Measurements from ENCODE around the gene CHRND. TPM values are rescaled to one million over a fixed set of nuclear protein-coding genes. Genes with fewer than 3 reads are reported as not detected.
A peak's percentile ranks its signal among the peaks of the same experiment; 100 is the strongest.

Gene CHRND
- polyA plus RNA-seq, 1 donor from 2014 or later = not detected

- Histone ChIP-seq H2AFZ (ENCODE audit: low read depth, low read length) (no peak overlapping the region), H3F3A (ENCODE audit: insufficient read depth, low read length, poor library complexity, severe bottlenecking) (no peaks in the 10 kb centered on the region), H3K9me3 (ENCODE audit: low read length) (no peaks in the 10 kb centered on the region), H4K20me1 (ENCODE audit: insufficient read depth) (no peaks in the 10 kb centered on the region), H3K4me2 (ENCODE audit: low read length) (no peak overlapping the region), H3K27me3 (ENCODE audit: insufficient read depth, low read depth, low read length) (no peaks in the 10 kb centered on the region), H3K9me2 (ENCODE audit: insufficient read depth, low read length) (no peaks in the 10 kb centered on the region), H3K27ac (ENCODE audit: low read length) (peak overlapping the region; percentile 72), H3K79me2 (replicated peaks; ENCODE audit: insufficient read depth, low read length) (no peaks in the 10 kb centered on the region), H3K4me3 (ENCODE audit: low read length) (no peak overlapping the region), H3K36me3 (ENCODE audit: insufficient read depth, low read length) (no peaks in the 10 kb centered on the region), H3K9ac (ENCODE audit: low read length) (peak overlapping the region; percentile 42)
- TF ChIP-seq REST (IDR thresholded peaks at IDR 0.05; ENCODE audit: borderline replicate concordance) (no peak), EP300 (conservative IDR thresholded peaks at IDR 0.05; ENCODE audit: poor library complexity, severe bottlenecking) (no peak), CTCF (IDR thresholded peaks at IDR 0.05; ENCODE audit: poor library complexity, severe bottlenecking) (no peak), SMC3 (conservative IDR thresholded peaks at IDR 0.05; ENCODE audit: poor library complexity) (no peak), POLR2AphosphoS5 (IDR thresholded peaks at IDR 0.05) (no peak), EZH2 (IDR thresholded peaks at IDR 0.05; ENCODE audit: borderline replicate concordance, insufficient read depth, low read length, poor library complexity, severe bottlenecking) (no peak)
Measured at GRCh38 chr2:232511336-232511890, 14.5 kb upstream of the CHRND start.

- no peaks in the 10 kb centered on the region for H3K9me3 ChIP-seq (ENCODE audit: low read length)
- no peaks in the 10 kb centered on the region for H3K27me3 ChIP-seq (ENCODE audit: insufficient read depth, low read depth, low read length)
- H3K9me2 ChIP-seq (ENCODE audit: insufficient read depth, low read length) = no peaks in the 10 kb centered on the region
- no peak overlapping the region for H3K4me2 ChIP-seq (ENCODE audit: low read length)
- peak overlapping the region; percentile 42 for H3K9ac ChIP-seq (ENCODE audit: low read length)
- peak overlapping the region; percentile 39 for H3K4me3 ChIP-seq (ENCODE audit: low read length)
- no peak overlapping the region for H2AFZ ChIP-seq (ENCODE audit: low read depth, low read length)
- H3F3A ChIP-seq (ENCODE audit: insufficient read depth, low read length, poor library complexity, severe bottlenecking) = no peaks in the 10 kb centered on the region
- no peaks in the 10 kb centered on the region for H4K20me1 ChIP-seq (ENCODE audit: insufficient read depth)
- no peaks in the 10 kb centered on the region for H3K36me3 ChIP-seq (ENCODE audit: insufficient read depth, low read length)
- TF ChIP-seq MXI1 (conservative IDR thresholded peaks at IDR 0.05; ENCODE audit: poor library complexity, severe bottlenecking) (peak; percentile 77), POLR2AphosphoS5 (IDR thresholded peaks at IDR 0.05) (peak; percentile 90), CTCF (IDR thresholded peaks at IDR 0.05; ENCODE audit: poor library complexity, severe bottlenecking) (peak; percentile 17), SMC3 (conservative IDR thresholded peaks at IDR 0.05; ENCODE audit: poor library complexity) (peak; percentile 62), REST (IDR thresholded peaks at IDR 0.05; ENCODE audit: borderline replicate concordance) (peak; percentile 32), EP300 (conservative IDR thresholded peaks at IDR 0.05; ENCODE audit: poor library complexity, severe bottlenecking) (peak; percentile 85), EZH2 (IDR thresholded peaks at IDR 0.05; ENCODE audit: borderline replicate concordance, insufficient read depth, low read length, poor library complexity, severe bottlenecking) (no peak), TAF1 (IDR thresholded peaks at IDR 0.05; ENCODE audit: low read depth) (no peak), RAD21 (conservative IDR thresholded peaks at IDR 0.05) (peak; percentile 40)
- peak overlapping the region; percentile 72 for H3K27ac ChIP-seq (ENCODE audit: low read length)
- no peaks in the 10 kb centered on the region for H3K79me2 ChIP-seq (replicated peaks; ENCODE audit: insufficient read depth, low read length)
Measured at GRCh38 chr2:232512602-232513001, 13.4 kb upstream of the CHRND start.

Data from neural cell (in vitro differentiated cells).